Activated CD8-positive, alpha-beta T cell treated with anti-CD3 and anti-CD28 coated beads, Interleukin-2, amount 10 ng/mL, durations not matched to agents 7 days and 5 days (primary cell): ENCODE data around the gene LDB3. TPM values are rescaled to one million over a fixed set of nuclear protein-coding genes. Genes with fewer than 3 reads are reported as not detected.

Experiments
- ATAC-seq: fragments of 150-1000 bp; cut with Tn5 transposase; one replicate; pipeline ENCODE4 v1.10.0; 2021; ENCODE audit warnings: moderate library complexity
- CTCF ChIA-PET: fragments of 350-600 bp; sonication (Branson Sonifier 250); formaldehyde crosslinking; loops from one replicate; lab custom pipeline; 2021; ENCODE audit warnings: antibody characterized with exemption; lab: Charles Lee
- POLR2A ChIA-PET: fragments of 350-600 bp; sonication (Branson Sonifier 250); formaldehyde crosslinking; loops from one replicate; lab custom pipeline; 2021; ENCODE audit warnings: antibody characterized with exemption; lab: Charles Lee
- DNase-seq: peaks from one replicate; pipeline ENCODE4 v3.0.0-alpha.2; 2020
- H3K27ac Mint-ChIP-seq: one replicate; pipeline ENCODE4 v1.8.0; 2021; ENCODE audit warnings: mild to moderate bottlenecking, mixed read lengths
- H3K27me3 Mint-ChIP-seq: one replicate; pipeline ENCODE4 v1.8.0; 2021; ENCODE audit warnings: low read depth, mixed read lengths
- H3K36me3 Mint-ChIP-seq: one replicate; pipeline ENCODE4 v1.8.0; 2021; ENCODE audit warnings: low read depth, mixed read lengths
- H3K4me1 Mint-ChIP-seq: one replicate; pipeline ENCODE4 v1.8.0; 2021; ENCODE audit warnings: low read depth, mixed read lengths
- H3K4me3 Mint-ChIP-seq: one replicate; pipeline ENCODE4 v1.8.0; 2021; ENCODE audit warnings: mild to moderate bottlenecking, mixed read lengths
- H3K9me3 Mint-ChIP-seq: one replicate; pipeline ENCODE4 v1.8.0; 2022; ENCODE audit warnings: mixed read lengths; ENCODE audit not compliant: insufficient read depth
- total RNA-seq, 2 experiments: library from RNA; stranded (reverse); gene quantifications; one replicate each; pipeline ENCODE4 v1.2.3, GENCODE V29; 2021

The LDB3 gene
- total RNA-seq, 2 experiments from 2014 or later = 0.05 TPM; not detected in 1

DNA sequence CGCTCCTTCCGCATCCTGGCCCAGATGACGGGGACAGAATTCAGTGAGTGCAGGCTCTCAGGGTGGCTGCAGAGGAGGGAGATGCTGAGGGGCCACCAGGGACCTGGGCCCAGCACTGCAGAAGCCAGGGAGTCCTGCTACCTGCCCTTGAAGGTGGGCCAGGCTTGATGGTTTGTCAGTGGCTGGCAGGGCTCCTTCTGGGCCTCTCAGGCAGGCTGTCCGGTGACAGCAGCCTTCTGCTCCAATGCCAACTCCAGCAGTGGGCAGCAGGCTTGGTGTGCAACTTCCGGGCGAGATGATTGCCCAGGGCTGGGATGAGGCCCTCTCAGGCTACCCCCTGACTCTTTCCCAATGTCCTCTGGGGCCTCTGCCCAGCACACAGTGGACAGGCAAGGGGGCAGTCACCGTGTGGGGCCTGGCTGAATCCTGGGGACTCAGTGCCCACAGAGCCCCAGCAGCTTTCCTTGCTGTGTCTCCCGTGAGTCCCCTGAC, 23.8 kb downstream of the LDB3 start:
- Mint-ChIP-seq H3K27me3 (peaks cover 5% of the 10 kb centered on the region), H3K4me3 (no peak overlapping the region), H3K27ac (no peak overlapping the region), H3K9me3 (no peaks in the 10 kb centered on the region), H3K36me3 (no peaks in the 10 kb centered on the region), H3K4me1 (peaks cover 6% of the 10 kb centered on the region)
- DNase-seq = no peak
- POLR2A ChIA-PET = no interaction called here
- no peak for ATAC-seq
- CTCF ChIA-PET = no interaction called here

DNA sequence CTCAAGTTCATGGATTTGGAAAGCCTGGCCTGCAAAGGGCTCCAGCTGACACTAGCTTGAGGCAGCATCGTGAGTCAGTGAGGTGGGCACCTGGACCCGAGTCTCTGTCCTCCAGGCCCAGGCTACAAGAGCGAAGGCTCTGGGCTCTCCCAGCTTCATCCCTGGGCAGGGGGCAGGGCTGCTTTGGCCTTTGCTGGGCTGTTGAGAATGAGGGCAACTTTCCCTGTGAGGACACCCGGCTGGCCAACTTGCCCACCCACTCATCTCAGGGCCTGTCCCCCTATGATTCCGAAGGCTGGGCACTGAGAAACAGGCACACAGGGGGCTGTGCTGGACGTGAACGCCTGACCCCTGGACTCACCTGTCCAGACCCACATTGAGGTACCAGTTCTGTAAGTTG, 24.4 kb downstream of the LDB3 start:
- Mint-ChIP-seq H3K27me3 (peaks cover 5% of the 10 kb centered on the region), H3K4me3 (no peak overlapping the region), H3K27ac (no peak overlapping the region), H3K36me3 (no peaks in the 10 kb centered on the region), H3K9me3 (no peaks in the 10 kb centered on the region), H3K4me1 (peaks cover 6% of the 10 kb centered on the region)
- POLR2A ChIA-PET = no interaction called here
- no peak for ATAC-seq
- CTCF ChIA-PET = interaction anchor here (0.8 to 1.9 kb wide), 7 partner anchors 11 to 223 kb away, joined by 3 to 14 read pairs (median 4); no protein-coding TSS in a partner anchor
- DNase-seq = no peak

DNA sequence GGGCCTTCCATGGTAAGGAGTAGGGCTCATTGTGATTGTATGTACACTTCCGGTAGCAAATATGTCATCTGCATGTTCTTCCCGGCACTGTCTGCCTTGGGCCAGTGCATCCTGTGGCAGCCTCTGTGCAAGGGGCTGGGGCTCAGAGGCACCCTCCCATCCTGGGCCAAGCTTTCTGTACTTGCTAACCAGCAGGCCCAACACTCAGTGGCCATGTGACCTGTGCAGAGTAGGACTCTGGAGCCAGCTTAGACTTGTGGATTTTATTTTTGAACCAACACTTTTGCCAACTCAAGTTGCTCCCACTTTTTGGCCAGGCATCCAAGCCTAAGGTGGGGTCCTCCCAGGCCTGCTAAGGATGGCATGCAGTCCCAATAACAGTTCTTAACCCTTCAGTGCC, 25.0 kb downstream of the LDB3 start:
- POLR2A ChIA-PET = no interaction called here
- CTCF ChIA-PET = interaction anchor here (0.6 to 1.9 kb wide), 8 partner anchors 10 to 222 kb away, joined by 3 to 14 read pairs (median 4); no protein-coding TSS in a partner anchor
- Mint-ChIP-seq H3K27ac (no peak overlapping the region), H3K36me3 (no peaks in the 10 kb centered on the region), H3K27me3 (peaks cover 5% of the 10 kb centered on the region), H3K4me3 (no peak overlapping the region), H3K4me1 (peaks cover 6% of the 10 kb centered on the region), H3K9me3 (no peaks in the 10 kb centered on the region)
- ATAC-seq (no peak), DNase-seq (no peak)

DNA sequence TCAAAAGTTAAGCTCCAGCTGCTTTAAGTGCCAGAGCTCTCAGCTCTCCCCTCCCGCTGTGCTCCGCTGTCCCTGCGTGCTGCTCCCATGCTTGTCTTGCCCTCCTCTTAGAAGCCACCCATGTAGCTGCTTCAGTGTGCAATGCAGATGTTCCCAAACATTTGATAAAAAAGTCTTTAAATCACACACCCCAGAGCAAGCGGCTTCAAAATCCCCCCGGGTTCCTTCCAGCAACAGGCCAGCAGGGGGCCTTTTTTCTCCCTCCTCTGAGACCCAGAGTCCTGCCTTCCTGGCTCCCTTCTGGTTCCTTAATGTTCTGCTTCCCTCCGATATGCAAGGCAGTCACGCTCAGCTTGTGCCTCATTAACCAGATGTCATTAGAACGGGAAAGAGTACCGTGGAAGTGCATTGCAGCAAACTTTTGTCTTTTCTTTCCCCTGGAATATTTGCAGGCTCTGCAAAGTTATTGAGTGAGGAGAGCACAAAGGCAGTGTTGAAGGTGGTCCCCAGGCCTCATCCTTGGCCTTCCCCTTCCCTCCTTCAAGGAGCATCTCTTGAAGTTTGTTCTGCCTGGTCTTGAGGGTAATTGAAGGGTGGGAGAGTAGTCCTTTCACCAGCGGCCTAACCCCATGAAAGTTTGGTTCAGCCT, 25.5 kb downstream of the LDB3 start:
- CTCF ChIA-PET = interaction anchor here (0.6 to 1.9 kb wide), 9 partner anchors 9 to 221 kb away, joined by 3 to 14 read pairs (median 4); no protein-coding TSS in a partner anchor
- H3K27me3 Mint-ChIP-seq = peaks cover 5% of the 10 kb centered on the region
- no peak overlapping the region for H3K4me3 Mint-ChIP-seq
- POLR2A ChIA-PET = no interaction called here
- peaks cover under 1% of the 10 kb centered on the region for H3K4me1 Mint-ChIP-seq
- H3K36me3 Mint-ChIP-seq = no peaks in the 10 kb centered on the region
- no peaks in the 10 kb centered on the region for H3K9me3 Mint-ChIP-seq
- DNase-seq (peak; percentile 55), ATAC-seq (peak; percentile 69)
- H3K27ac Mint-ChIP-seq = no peak overlapping the region

DNA sequence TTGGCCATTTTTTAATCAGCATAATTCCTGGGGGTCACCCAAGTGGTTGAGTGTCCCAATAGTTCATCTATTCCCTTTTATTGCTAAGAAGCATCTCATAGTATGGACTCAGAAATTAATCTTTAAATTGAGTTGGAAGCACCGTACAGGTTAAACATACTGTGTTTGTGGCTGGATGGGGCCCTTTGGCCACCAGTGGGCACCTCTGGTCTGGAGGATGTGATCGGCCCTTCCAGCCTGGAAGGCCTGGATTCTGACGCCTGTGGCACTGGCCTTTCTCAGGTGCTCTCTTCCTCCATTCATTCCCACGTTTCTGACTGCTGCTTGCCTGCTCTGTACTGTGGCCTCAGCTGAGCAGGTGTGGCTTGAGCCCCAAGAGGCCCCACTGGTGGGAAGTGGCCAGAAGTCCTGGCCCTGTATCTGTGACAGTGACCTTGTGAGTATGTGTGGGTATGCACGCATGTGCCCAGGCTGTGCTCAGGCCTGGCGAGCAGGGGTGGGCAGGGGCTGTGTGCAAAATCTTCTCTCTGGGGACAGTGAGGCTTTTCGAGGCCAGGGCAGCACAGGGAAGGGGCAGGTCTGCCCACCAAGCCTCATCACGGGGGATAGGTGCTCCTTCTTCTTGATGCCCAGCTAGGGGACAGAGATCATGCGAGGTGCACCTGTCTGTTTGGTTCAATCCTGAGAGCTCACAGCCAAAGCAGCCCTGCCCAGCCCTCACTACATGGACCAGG, 30.1 kb downstream of the LDB3 start:
- ChIA-PET POLR2A (no interaction called here), CTCF (no interaction called here)
- no peak overlapping the region for H3K4me3 Mint-ChIP-seq
- H3K9me3 Mint-ChIP-seq = no peaks in the 10 kb centered on the region
- H3K27me3 Mint-ChIP-seq = peaks cover 7% of the 10 kb centered on the region
- H3K4me1 Mint-ChIP-seq = no peaks in the 10 kb centered on the region
- H3K36me3 Mint-ChIP-seq = no peaks in the 10 kb centered on the region
- DNase-seq (no peak), ATAC-seq (no peak)
- H3K27ac Mint-ChIP-seq = no peak overlapping the region

DNA sequence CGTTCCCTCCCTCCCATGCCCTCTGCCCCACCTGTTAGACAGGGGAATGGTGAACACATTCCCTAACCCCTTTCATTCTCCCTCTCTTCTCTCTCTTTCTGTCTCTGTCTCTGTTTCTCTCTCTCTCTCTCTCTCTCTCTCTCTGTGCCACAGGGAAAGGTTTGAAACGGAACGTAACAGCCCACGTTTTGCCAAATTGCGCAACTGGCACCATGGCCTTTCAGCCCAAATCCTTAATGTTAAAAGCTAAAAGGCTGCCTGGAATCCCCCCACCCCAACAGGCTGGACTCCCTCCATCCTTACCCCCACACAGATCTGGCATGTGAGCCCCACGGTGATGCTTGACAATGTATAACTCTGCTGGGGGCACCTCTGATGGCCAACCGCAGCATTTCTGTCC, 30.8 kb downstream of the LDB3 start:
- Mint-ChIP-seq H3K27me3 (peaks cover 7% of the 10 kb centered on the region), H3K4me3 (no peak overlapping the region), H3K4me1 (no peaks in the 10 kb centered on the region), H3K36me3 (no peaks in the 10 kb centered on the region), H3K27ac (no peak overlapping the region), H3K9me3 (no peaks in the 10 kb centered on the region)
- no peak for DNase-seq
- ATAC-seq = no peak
- CTCF ChIA-PET = no interaction called here
- POLR2A ChIA-PET = no interaction called here

DNA sequence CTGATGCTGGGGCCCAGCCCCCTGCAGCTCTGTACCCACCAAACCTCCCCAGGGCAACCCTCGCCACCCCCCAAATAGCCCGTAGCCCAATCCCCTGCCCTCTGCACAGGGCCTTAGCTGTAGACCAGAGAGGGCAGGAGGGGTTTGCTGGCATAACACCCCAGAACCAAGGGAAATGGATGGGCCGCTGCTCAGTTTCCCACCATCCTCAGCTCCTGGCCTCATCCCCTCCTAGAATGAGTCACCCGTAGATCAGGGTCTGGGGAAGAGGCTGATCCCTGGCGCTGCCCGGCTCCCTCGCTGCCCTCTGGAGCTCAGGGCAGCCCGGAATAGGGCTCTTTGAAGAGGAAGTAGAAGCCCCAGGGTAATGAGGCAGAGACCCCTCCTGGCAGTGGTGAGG, 31.2 kb downstream of the LDB3 start:
- ATAC-seq (no peak), DNase-seq (no peak)
- peaks cover 7% of the 10 kb centered on the region for H3K27me3 Mint-ChIP-seq
- ChIA-PET POLR2A (no interaction called here), CTCF (no interaction called here)
- H3K4me1 Mint-ChIP-seq = no peaks in the 10 kb centered on the region
- no peak overlapping the region for H3K27ac Mint-ChIP-seq
- H3K36me3 Mint-ChIP-seq = no peaks in the 10 kb centered on the region
- H3K9me3 Mint-ChIP-seq = no peaks in the 10 kb centered on the region
- H3K4me3 Mint-ChIP-seq = no peak overlapping the region

DNA sequence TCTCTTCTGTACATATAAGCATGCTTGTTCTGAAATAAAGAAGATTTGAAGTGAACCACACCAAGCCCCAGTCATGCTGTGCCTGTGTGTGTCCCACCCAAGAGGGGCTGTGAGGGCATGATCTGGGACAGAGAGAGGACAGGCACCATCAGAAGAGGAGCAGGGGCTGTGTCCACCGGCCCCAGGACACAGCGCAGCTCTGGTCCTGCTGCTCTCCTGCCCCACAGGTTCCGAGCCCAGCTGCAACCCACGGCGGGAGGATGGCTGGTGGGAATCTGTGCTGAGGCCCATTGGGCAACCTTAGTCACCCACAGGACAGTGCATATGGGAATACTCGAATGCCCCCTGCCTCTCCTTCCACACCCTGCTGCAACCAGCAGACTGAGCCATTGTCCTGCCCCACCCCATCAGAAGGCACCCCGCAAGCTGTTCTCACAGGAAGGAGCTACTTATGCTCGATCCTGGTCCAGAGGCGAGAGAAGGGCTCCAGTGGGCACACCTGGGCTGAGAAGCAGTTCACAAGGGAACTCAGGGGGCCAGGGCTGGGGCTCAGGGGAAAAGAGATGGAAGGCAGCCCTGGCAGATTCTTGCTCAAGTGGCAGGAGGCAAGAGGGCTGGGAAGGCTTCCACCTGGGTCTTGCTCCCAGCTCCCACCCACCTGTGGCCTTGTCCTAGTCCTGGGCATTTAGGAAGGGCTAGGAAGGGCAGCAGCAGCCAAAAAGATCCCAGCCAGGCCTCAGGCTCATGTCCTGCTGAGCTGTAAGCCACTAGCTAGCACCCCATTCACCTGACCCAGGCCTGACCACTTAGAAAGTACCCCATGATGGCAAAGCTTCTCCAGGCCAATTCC, 31.9 kb downstream of the LDB3 start:
- Mint-ChIP-seq H3K36me3 (no peaks in the 10 kb centered on the region), H3K4me1 (no peaks in the 10 kb centered on the region), H3K9me3 (no peaks in the 10 kb centered on the region), H3K27me3 (peaks cover 7% of the 10 kb centered on the region), H3K27ac (no peak overlapping the region), H3K4me3 (no peak overlapping the region)
- no peak for ATAC-seq
- no peak for DNase-seq
- ChIA-PET POLR2A (no interaction called here), CTCF (no interaction called here)

DNA sequence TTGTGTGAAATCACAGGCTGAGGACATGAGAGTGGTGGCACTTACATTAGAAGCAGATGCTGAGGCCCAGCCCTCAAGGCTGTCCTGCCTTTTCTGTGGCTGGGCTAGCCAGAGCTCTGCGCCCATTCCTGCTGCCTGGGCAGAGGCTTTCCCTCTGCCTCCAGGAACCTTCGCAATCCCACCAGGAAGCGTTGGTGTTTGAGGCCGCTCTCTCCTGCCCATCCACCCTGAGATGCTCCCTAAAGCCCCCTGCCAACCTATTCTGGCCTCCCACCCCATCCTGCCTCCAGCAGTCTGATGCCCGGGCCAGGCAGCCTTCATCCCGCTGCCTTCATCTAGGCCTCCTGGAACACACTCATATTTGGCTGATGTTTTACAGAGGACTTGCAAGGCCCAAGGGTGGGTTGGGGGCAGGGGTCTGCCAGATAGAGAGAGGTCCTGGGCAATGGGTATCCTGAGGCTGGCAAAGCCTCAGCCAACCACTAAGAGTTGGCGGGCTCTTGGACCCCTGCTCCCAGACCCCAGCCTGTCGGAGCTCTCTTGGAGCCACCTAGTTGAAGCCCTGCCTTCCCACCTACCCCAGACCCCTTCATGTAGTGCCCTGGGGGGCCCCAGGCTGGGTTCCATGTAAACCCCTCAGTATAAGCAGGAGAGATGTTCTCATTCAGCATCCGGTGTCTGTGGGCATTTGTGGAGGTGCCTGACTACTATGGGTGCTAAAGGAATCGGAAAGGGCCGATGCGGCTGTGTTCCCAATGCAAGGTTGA, 32.7 kb downstream of the LDB3 start:
- H3K4me3 Mint-ChIP-seq = no peak overlapping the region
- ATAC-seq (no peak), DNase-seq (no peak)
- no peaks in the 10 kb centered on the region for H3K9me3 Mint-ChIP-seq
- no peaks in the 10 kb centered on the region for H3K4me1 Mint-ChIP-seq
- POLR2A ChIA-PET = no interaction called here
- CTCF ChIA-PET = no interaction called here
- no peaks in the 10 kb centered on the region for H3K36me3 Mint-ChIP-seq
- no peak overlapping the region for H3K27ac Mint-ChIP-seq
- peaks cover 5% of the 10 kb centered on the region for H3K27me3 Mint-ChIP-seq

DNA sequence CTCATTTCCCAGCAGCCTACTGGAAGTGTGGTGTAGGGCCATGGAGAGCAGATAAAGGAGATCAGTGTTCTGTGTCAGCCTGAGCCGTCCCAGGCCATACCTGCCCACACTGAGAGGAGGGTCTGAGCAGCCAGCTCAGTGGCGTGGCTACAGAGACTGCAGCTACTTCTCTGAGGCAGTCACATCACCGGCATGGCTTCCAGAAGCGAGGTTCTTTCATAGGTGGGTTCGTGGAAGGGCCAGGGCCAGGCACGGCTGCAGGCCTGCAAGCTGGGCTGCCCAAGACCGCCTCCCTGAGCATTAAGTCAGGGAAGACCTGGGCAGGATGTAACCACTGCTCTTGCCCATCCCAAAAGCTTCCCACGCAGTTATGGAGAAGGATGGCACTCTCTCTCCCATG, 34.9 kb downstream of the LDB3 start:
- Mint-ChIP-seq H3K27me3 (peaks cover 2% of the 10 kb centered on the region), H3K9me3 (no peaks in the 10 kb centered on the region), H3K27ac (no peak overlapping the region), H3K4me3 (no peak overlapping the region), H3K4me1 (no peaks in the 10 kb centered on the region), H3K36me3 (no peaks in the 10 kb centered on the region)
- ATAC-seq = no peak
- ChIA-PET CTCF (interaction anchor here (1.1 to 1.3 kb wide), 2 partner anchors 10 to 15 kb away, joined by 3 to 6 read pairs; no protein-coding TSS in a partner anchor), POLR2A (no interaction called here)
- DNase-seq = no peak

DNA sequence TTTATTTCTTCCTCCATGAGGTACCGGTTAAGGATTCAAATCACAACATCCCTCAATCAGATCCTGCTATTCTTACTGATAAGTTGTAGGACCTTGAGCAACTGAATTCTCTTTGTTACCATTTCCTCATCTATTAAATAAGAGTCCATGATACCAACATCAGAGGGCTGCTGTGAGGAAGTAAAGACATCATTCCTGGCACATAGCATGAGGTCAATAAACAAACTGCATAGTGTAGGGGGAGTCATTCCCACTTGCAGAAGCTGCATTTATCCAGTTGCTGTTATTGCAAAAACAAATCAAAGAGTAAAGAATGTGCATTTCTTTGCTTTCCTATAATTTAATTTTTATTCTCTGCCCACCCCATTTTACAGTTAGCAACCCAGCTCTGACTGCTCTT, 36.8 kb downstream of the LDB3 start:
- H3K4me3 Mint-ChIP-seq = no peak overlapping the region
- H3K27ac Mint-ChIP-seq = no peak overlapping the region
- ATAC-seq (no peak), DNase-seq (no peak)
- no peaks in the 10 kb centered on the region for H3K36me3 Mint-ChIP-seq
- POLR2A ChIA-PET = no interaction called here
- peaks cover 3% of the 10 kb centered on the region for H3K4me1 Mint-ChIP-seq
- peaks cover 2% of the 10 kb centered on the region for H3K27me3 Mint-ChIP-seq
- CTCF ChIA-PET = no interaction called here
- H3K9me3 Mint-ChIP-seq = no peaks in the 10 kb centered on the region
